ENCODE results near the gene TIAM2. TPM values are rescaled to one million over a fixed set of nuclear protein-coding genes. Genes with fewer than 3 reads are reported as not detected.

The TIAM2 gene
- total and polyA plus RNA-seq, 7 donors = 3.4 to 20.3 (median 10.0) TPM

- intact Hi-C loops (cut with DNase I) = no loop called here
- no peak for DNase-seq
- Histone ChIP-seq H3K4me1 (no peaks in the 10 kb centered on the region), H3K4me3 (no peak overlapping the region), H3K27me3 (ENCODE audit: insufficient read depth in 3 of 3, low read length in 2 of 3) (no peaks in the 10 kb centered on the region), H3K27ac (no peak overlapping the region), H3K36me3 (ENCODE audit: insufficient read depth in 1 of 2, low read depth in 1 of 2) (peaks cover 0 to 9% of the 10 kb centered on the region in 2 donors), H3K9me3 (no peaks in the 10 kb centered on the region)
- TF ChIP-seq, protein P1, sequence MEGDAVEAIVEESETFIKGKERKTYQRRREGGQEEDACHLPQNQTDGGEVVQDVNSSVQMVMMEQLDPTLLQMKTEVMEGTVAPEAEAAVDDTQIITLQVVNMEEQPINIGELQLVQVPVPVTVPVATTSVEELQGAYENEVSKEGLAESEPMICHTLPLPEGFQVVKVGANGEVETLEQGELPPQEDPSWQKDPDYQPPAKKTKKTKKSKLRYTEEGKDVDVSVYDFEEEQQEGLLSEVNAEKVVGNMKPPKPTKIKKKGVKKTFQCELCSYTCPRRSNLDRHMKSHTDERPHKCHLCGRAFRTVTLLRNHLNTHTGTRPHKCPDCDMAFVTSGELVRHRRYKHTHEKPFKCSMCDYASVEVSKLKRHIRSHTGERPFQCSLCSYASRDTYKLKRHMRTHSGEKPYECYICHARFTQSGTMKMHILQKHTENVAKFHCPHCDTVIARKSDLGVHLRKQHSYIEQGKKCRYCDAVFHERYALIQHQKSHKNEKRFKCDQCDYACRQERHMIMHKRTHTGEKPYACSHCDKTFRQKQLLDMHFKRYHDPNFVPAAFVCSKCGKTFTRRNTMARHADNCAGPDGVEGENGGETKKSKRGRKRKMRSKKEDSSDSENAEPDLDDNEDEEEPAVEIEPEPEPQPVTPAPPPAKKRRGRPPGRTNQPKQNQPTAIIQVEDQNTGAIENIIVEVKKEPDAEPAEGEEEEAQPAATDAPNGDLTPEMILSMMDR (IDR thresholded peaks at IDR 0.05) = no peak
- 70 to 81% (median 77%) methylated on average over 1 of the region's 1 CpG for WGBS, 3 donors
- ATAC-seq = no peak
Measured at GRCh38 chr6:155163601-155164000, 168.5 kb downstream of the TIAM2 start.

DNA sequence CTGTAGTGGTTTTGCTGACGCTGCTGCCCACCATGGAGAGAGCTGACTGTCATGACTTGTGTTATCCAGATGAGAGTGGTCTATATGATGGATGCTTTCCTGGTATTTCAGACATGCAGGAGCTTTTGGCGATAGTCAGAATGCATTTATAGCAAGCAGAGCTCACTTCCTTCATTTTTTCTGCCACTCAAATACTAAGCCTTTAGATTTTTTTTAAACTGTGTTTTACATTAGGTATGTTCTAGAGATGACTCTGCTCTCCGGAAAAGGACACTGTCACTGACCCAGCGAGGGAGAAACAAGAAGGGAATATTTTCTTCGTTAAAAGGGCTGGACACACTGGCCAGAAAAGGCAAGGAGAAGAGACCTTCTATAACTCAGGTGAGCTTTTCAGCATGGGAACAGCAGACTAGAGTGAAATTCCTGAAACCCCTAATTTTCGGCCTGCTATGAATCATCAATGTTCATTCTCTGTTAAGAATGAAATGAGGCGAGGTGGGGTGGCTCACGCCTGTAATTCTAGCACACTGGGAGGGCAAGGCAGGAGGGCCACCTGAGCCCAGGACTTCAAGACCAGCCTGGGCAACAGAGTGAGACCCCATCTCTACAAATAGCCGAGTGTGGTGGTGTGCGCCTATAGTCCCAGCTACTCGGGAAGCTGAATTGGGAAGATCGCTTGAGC is 170.1 kb downstream of the TIAM2 start:
- ATAC-seq (no peak), DNase-seq (no peak)
- TF ChIP-seq, protein P1 (IDR thresholded peaks at IDR 0.05) = no peak
- Histone ChIP-seq H3K36me3 (ENCODE audit: insufficient read depth in 1 of 2, low read depth in 1 of 2) (peaks cover 0 to 9% of the 10 kb centered on the region in 2 donors), H3K4me1 (no peaks in the 10 kb centered on the region), H3K4me3 (no peak overlapping the region), H3K27ac (no peak overlapping the region), H3K9me3 (no peaks in the 10 kb centered on the region), H3K27me3 (ENCODE audit: insufficient read depth in 3 of 3, low read length in 2 of 3) (no peaks in the 10 kb centered on the region)
- intact Hi-C loops (cut with DNase I) = no loop called here
- WGBS, 3 donors = 89 to 90% (median 90%) methylated on average over 12 of the region's 12 CpGs

GRCh38 chr6:155170519-155170918 is 175.4 kb downstream of the TIAM2 start:
- no peak for DNase-seq
- intact Hi-C loops (cut with DNase I) = loop anchor here (5.0 to 10.0 kb wide), 4 partner anchors 243 to 493 kb away; no protein-coding TSS in a partner anchor
- Histone ChIP-seq H3K27ac (no peak overlapping the region), H3K36me3 (ENCODE audit: insufficient read depth in 1 of 2, low read depth in 1 of 2) (peaks cover 0 to 2% of the 10 kb centered on the region in 2 donors), H3K4me1 (no peaks in the 10 kb centered on the region), H3K9me3 (no peaks in the 10 kb centered on the region), H3K27me3 (ENCODE audit: insufficient read depth in 3 of 3, low read length in 2 of 3) (no peaks in the 10 kb centered on the region), H3K4me3 (no peak overlapping the region)
- no peak for ATAC-seq
- 81 to 92% (median 86%) methylated on average over 3 of the region's 3 CpGs for WGBS, 3 donors
- TF ChIP-seq, protein P1 (IDR thresholded peaks at IDR 0.05) = no peak

- Histone ChIP-seq H3K4me3 (peak overlapping the region; percentile 23), H3K9me3 (no peaks in the 10 kb centered on the region), H3K4me1 (no peaks in the 10 kb centered on the region), H3K27me3 (ENCODE audit: insufficient read depth in 3 of 3, low read length in 2 of 3) (no peaks in the 10 kb centered on the region), H3K36me3 (ENCODE audit: insufficient read depth in 1 of 2, low read depth in 1 of 2) (no peaks in the 10 kb centered on the region), H3K27ac (peak overlapping the region; percentile 12)
- WGBS, 3 donors = 38 to 52% (median 39%) methylated on average over 6 of the region's 6 CpGs
- ATAC-seq = peak; percentile 36 to 68 (median 53)
- intact Hi-C loops (cut with DNase I) = loop anchor here (5.0 to 10.0 kb wide), 4 partner anchors 244 to 494 kb away; no protein-coding TSS in a partner anchor
- peak; percentile 69 to 73 for DNase-seq
- TF ChIP-seq, protein P1 (IDR thresholded peaks at IDR 0.05) = no peak
Measured at GRCh38 chr6:155171109-155171746, 176.1 kb downstream of the TIAM2 start.
